H9 (cell line): ENCODE measurements around the gene PRTG. TPM values are rescaled to one million over a fixed set of nuclear protein-coding genes. Genes with fewer than 3 reads are reported as not detected.

Experiments used
- DNase-seq: peaks from one replicate; pipeline ENCODE4 v3.0.0-alpha.2; 2017
- H2AFZ ChIP-seq: one replicate; pipeline ENCODE4 v1.6.1; 2013; ENCODE audit warnings: mild to moderate bottlenecking, low read length, control low read depth, moderate library complexity
- H2AK5ac ChIP-seq: 2 replicates; pipeline ENCODE4 v1.6.1; 2013; ENCODE audit warnings: low read length, control low read depth, mixed read lengths; ENCODE audit not compliant: insufficient read length
- H2BK120ac ChIP-seq: one replicate; pipeline ENCODE4 v1.6.1; 2013; ENCODE audit warnings: low read depth, mild to moderate bottlenecking, low read length, control low read depth, inconsistent platforms; ENCODE audit not compliant: poor library complexity, severe bottlenecking
- H2BK12ac ChIP-seq: 2 replicates; pipeline ENCODE4 v1.6.1; 2013; ENCODE audit warnings: low read length, control low read depth, mixed read lengths, low read depth; ENCODE audit not compliant: insufficient read length
- H2BK15ac ChIP-seq: 2 replicates; pipeline ENCODE4 v1.6.1; 2013; ENCODE audit warnings: low read depth, low read length, control low read depth
- H2BK20ac ChIP-seq: one replicate; pipeline ENCODE4 v1.6.1; 2013; ENCODE audit warnings: low read depth, mild to moderate bottlenecking, low read length, control low read depth, inconsistent platforms; ENCODE audit not compliant: poor library complexity, severe bottlenecking
- H2BK5ac ChIP-seq: 2 replicates; pipeline ENCODE4 v1.6.1; 2013; ENCODE audit warnings: low read length, control low read depth, mixed read lengths; ENCODE audit not compliant: insufficient read length
- H3K14ac ChIP-seq: 2 replicates; pipeline ENCODE4 v1.6.1; 2013; ENCODE audit warnings: low read length, control low read depth; ENCODE audit not compliant: insufficient read depth
- H3K18ac ChIP-seq: 2 replicates; pipeline ENCODE4 v1.6.1; 2013; ENCODE audit warnings: low read depth, mild to moderate bottlenecking, mixed read lengths, low read length, control low read depth; ENCODE audit not compliant: insufficient read length
- H3K23ac ChIP-seq: 2 replicates; pipeline ENCODE4 v1.6.1; 2013; ENCODE audit warnings: low read length, control low read depth, mixed read lengths, low read depth; ENCODE audit not compliant: insufficient read length
- H3K23me2 ChIP-seq: 2 replicates; pipeline ENCODE4 v1.6.1; 2013; ENCODE audit warnings: low read depth, mild to moderate bottlenecking, mixed read lengths, low read length, control low read depth; ENCODE audit not compliant: insufficient read length, poor library complexity, severe bottlenecking
- H3K27ac ChIP-seq: 2 replicates; pipeline ENCODE4 v1.5.1; 2013; ENCODE audit warnings: low read length, control low read depth, mixed read lengths, low read depth; ENCODE audit not compliant: insufficient read length
- H3K27me3 ChIP-seq: 2 replicates; pipeline ENCODE4 v1.6.1; 2013; ENCODE audit warnings: low read length, control low read depth, inconsistent platforms; ENCODE audit not compliant: insufficient read depth
- H3K4ac ChIP-seq: 2 replicates; pipeline ENCODE4 v1.6.1; 2013; ENCODE audit warnings: low read depth, mild to moderate bottlenecking, control low read depth, inconsistent platforms, low read length, moderate library complexity
- H3K4me1 ChIP-seq: 2 replicates; pipeline ENCODE4 v1.6.1; 2013; ENCODE audit warnings: low read length, control low read depth, inconsistent platforms; ENCODE audit not compliant: insufficient read depth
- H3K4me2 ChIP-seq: 2 replicates; pipeline ENCODE4 v1.6.1; 2013; ENCODE audit warnings: low read length, control low read depth, mixed read lengths; ENCODE audit not compliant: insufficient read length, insufficient read depth
- H3K56ac ChIP-seq: 2 replicates; pipeline ENCODE4 v1.6.1; 2013; ENCODE audit warnings: low read depth, mild to moderate bottlenecking, mixed read lengths, low read length, control low read depth; ENCODE audit not compliant: insufficient read length
- H3K79me1 ChIP-seq: 2 replicates; pipeline ENCODE4 v1.6.1; 2013; ENCODE audit warnings: low read depth, mild to moderate bottlenecking, moderate library complexity, low read length, control low read depth, inconsistent platforms; ENCODE audit not compliant: insufficient read depth, poor library complexity, severe bottlenecking
- H3K79me2 ChIP-seq: 2 replicates; pipeline ENCODE4 v1.6.1; 2013; ENCODE audit warnings: low read length, control low read depth, inconsistent platforms; ENCODE audit not compliant: insufficient read depth
- H3K9ac ChIP-seq: 2 replicates; pipeline ENCODE4 v1.6.1; 2013; ENCODE audit warnings: low read length, control low read depth, mixed read lengths; ENCODE audit not compliant: insufficient read length; ENCODE audit errors: extremely low read depth
- H3K9me3 ChIP-seq: one replicate; pipeline ENCODE4 v1.6.1; 2013; ENCODE audit warnings: low read depth, low read length, inconsistent platforms; ENCODE audit not compliant: control insufficient read depth
- H3T11ph ChIP-seq: one replicate; pipeline ENCODE4 v1.6.1; 2013; ENCODE audit warnings: mild to moderate bottlenecking, low read length, control low read depth, inconsistent platforms
- H4K20me1 ChIP-seq: one replicate; pipeline ENCODE4 v1.6.1; 2013; ENCODE audit not compliant: control insufficient read depth, insufficient read length, insufficient read depth
- H4K5ac ChIP-seq: 2 replicates; pipeline ENCODE4 v1.6.1; 2013; ENCODE audit warnings: low read depth, mild to moderate bottlenecking, mixed read lengths, low read length, control low read depth; ENCODE audit not compliant: insufficient read length
- H4K8ac ChIP-seq: replicated peaks from 2 replicates; pipeline ENCODE4 v1.6.1; 2013; ENCODE audit warnings: low read length, control low read depth, mixed read lengths, low read depth; ENCODE audit not compliant: insufficient read length
- H4K91ac ChIP-seq: 2 replicates; pipeline ENCODE4 v1.6.1; 2013; ENCODE audit warnings: low read depth, mild to moderate bottlenecking, moderate library complexity, mixed read lengths, low read length, control low read depth; ENCODE audit not compliant: insufficient read length
- H3K27ac Mint-ChIP-seq, 3 experiments: 2 replicates in 2 of 3; 3 replicates in 1 of 3; pipeline ENCODE4 v1.8.0; 2020 to 2021; ENCODE audit warnings: mixed read lengths in 3 of 3, mild to moderate bottlenecking in 1 of 3, moderate library complexity in 1 of 3
- H3K27me3 Mint-ChIP-seq: 2 replicates; pipeline ENCODE4 v1.8.0; 2021; ENCODE audit warnings: low read depth, mild to moderate bottlenecking, moderate library complexity, mixed read lengths
- H3K36me3 Mint-ChIP-seq, 3 experiments: 2 replicates in 2 of 3; 3 replicates in 1 of 3; pipeline ENCODE4 v1.8.0; 2020 to 2021; ENCODE audit warnings: low read depth in 3 of 3, mixed read lengths in 3 of 3; ENCODE audit not compliant: insufficient read depth in 1 of 3
- H3K4me1 Mint-ChIP-seq, 2 experiments: 2 replicates each; pipeline ENCODE4 v1.8.0; 2020; ENCODE audit warnings: mixed read lengths in 2 of 2
- H3K4me3 Mint-ChIP-seq, 2 experiments: 2 replicates in 1 of 2; 3 replicates in 1 of 2; pipeline ENCODE4 v1.8.0; 2020 to 2021; ENCODE audit warnings: mild to moderate bottlenecking in 2 of 2, mixed read lengths in 2 of 2, moderate library complexity in 1 of 2
- H3K9me3 Mint-ChIP-seq, 2 experiments: 2 replicates in 1 of 2; 3 replicates in 1 of 2; pipeline ENCODE4 v1.8.0; 2020; ENCODE audit warnings: mild to moderate bottlenecking in 2 of 2, mixed read lengths in 2 of 2, moderate library complexity in 1 of 2
- WGBS: extraction: QIAGEN DNeasy Blood & Tissue Kit; methylation state at CpG from one replicate; pipeline ENCODE4 v1.1.7; 2013; ENCODE audit warnings: missing lambda C conversion rate, low lambda C conversion rate, mixed read lengths; ENCODE audit not compliant: insufficient read length; ENCODE audit errors: extremely low coverage; 5-methylcytosine and 5-hydroxymethylcytosine counted together
- total RNA-seq: library from RNA; stranded (reverse); gene quantifications from 2 replicates; pipeline ENCODE4 v1.2.1, GENCODE V29; 2021
- TF ChIP-seq, protein P1 (sequence below): fragments of 200-600 bp; sonication (generic); conservative IDR thresholded peaks from 3 replicates; pipeline ENCODE4 v1.8.0; 2021; ENCODE audit warnings: antibody characterized with exemption, mild to moderate bottlenecking

The PRTG gene
- total RNA-seq, 1 experiment from 2014 or later: 5.7 TPM

- no peaks in the 10 kb centered on the region for H4K20me1 ChIP-seq
- no peaks in the 10 kb centered on the region for H3K9me3 Mint-ChIP-seq
Measured at GRCh38 chr15:55700876-55701275, 42.1 kb downstream of the PRTG start.

More at GRCh38 chr15:55700876-55701275, 42.1 kb downstream of the PRTG start:
- Histone ChIP-seq H3K79me1 (no peaks in the 10 kb centered on the region), H3K4ac (no peak overlapping the region), H3K23ac (no peak overlapping the region), H2AFZ (no peak overlapping the region), H2BK120ac (no peak overlapping the region), H3K23me2 (no peaks in the 10 kb centered on the region), H3K4me2 (no peak overlapping the region), H3K27me3 (no peaks in the 10 kb centered on the region), H3K79me2 (no peaks in the 10 kb centered on the region), H3K14ac (no peak overlapping the region), H2BK15ac (no peak overlapping the region), H3K18ac (no peak overlapping the region), H2BK5ac (no peak overlapping the region), H2AK5ac (no peak overlapping the region), H3K9me3 (no peaks in the 10 kb centered on the region), H3T11ph (no peak overlapping the region), H2BK12ac (no peak overlapping the region), H2BK20ac (no peak overlapping the region), H3K9ac (no peak overlapping the region), H4K91ac (no peak overlapping the region), H3K4me1 (peaks cover 4% of the 10 kb centered on the region; the same call in 1 of the 2 replicates), H3K56ac (no peak overlapping the region), H4K5ac (no peak overlapping the region), H3K27ac (no peak overlapping the region), H4K8ac (no peak overlapping the region)
- Mint-ChIP-seq H3K4me3 (no peak overlapping the region), H3K27me3 (peaks cover 21% of the 10 kb centered on the region), H3K27ac (no peak overlapping the region), H3K36me3 (no peaks in the 10 kb centered on the region), H3K4me1 (peaks cover 5% of the 10 kb centered on the region in 2 experiments; a peak in 1 of 4 replicates)
- WGBS: no CpG with 5 or more reads among the region's 6 CpGs
- DNase-seq: no peak
- TF ChIP-seq, protein P1, sequence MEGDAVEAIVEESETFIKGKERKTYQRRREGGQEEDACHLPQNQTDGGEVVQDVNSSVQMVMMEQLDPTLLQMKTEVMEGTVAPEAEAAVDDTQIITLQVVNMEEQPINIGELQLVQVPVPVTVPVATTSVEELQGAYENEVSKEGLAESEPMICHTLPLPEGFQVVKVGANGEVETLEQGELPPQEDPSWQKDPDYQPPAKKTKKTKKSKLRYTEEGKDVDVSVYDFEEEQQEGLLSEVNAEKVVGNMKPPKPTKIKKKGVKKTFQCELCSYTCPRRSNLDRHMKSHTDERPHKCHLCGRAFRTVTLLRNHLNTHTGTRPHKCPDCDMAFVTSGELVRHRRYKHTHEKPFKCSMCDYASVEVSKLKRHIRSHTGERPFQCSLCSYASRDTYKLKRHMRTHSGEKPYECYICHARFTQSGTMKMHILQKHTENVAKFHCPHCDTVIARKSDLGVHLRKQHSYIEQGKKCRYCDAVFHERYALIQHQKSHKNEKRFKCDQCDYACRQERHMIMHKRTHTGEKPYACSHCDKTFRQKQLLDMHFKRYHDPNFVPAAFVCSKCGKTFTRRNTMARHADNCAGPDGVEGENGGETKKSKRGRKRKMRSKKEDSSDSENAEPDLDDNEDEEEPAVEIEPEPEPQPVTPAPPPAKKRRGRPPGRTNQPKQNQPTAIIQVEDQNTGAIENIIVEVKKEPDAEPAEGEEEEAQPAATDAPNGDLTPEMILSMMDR: no peak
